Measurements from ENCODE around the gene MFAP4. TPM values are rescaled to one million over a fixed set of nuclear protein-coding genes. Genes with fewer than 3 reads are reported as not detected.

The MFAP4 gene
- total RNA-seq, 1 experiment from 2014 or later: not detected

DNA sequence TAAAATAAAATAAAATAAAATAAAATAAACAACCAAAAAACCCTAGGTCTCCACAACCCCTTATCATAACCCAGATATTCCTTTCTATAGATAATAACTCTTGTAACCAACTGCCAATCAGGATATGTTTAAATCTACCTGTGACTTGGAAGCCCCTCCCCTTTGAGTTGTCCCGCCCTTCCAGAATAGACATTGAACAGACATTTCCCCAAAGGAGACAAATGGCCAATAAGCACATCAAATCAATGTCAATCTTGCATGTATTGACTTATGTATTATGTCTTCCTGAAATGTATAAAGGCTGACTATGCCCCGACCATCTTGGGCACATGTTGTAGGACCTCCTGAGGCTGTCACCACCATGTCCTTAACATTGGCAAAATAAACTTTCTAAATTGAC lies 10.2 kb downstream of the MFAP4 start:
- Histone ChIP-seq H2AFZ (ENCODE audit: low read length) (peak overlapping the region; percentile 88), H3K79me2 (ENCODE audit: low read length) (peaks cover 38% of the 10 kb centered on the region), H3K4me1 (ENCODE audit: insufficient read depth, low read length) (peaks cover 15% of the 10 kb centered on the region), H3K9me2 (replicated peaks; ENCODE audit: low read length) (no peaks in the 10 kb centered on the region), H3F3A (ENCODE audit: low read length, unreplicated experiment) (no peaks in the 10 kb centered on the region), H3K9me3 (ENCODE audit: low read length) (no peaks in the 10 kb centered on the region), H4K20me1 (ENCODE audit: low read length) (no peaks in the 10 kb centered on the region), H3K27ac (ENCODE audit: low read length) (peak overlapping the region; percentile 84), H3K27me3 (ENCODE audit: low read length) (no peaks in the 10 kb centered on the region), H3K4me2 (ENCODE audit: low read length) (peak overlapping the region; percentile 92), H3K36me3 (ENCODE audit: low read depth, low read length) (peaks cover 18% of the 10 kb centered on the region), H3K4me3 (ENCODE audit: low read length) (peak overlapping the region; percentile 78), H3K9ac (ENCODE audit: low read length) (peak overlapping the region; percentile 87)
- POLR2A ChIA-PET (ENCODE audit: unreplicated experiment): interaction anchor here (0.6 to 1.2 kb wide), 2 partner anchors 14 to 392 kb away, joined by 3 to 13 read pairs; partner anchors contain the start of gene B9D1
- ATAC-seq: no peak
- TF ChIP-seq EZH2 (IDR thresholded peaks at IDR 0.05; ENCODE audit: low read length, unreplicated experiment) (no peak), EZH2phosphoT487 (IDR thresholded peaks at IDR 0.05; ENCODE audit: borderline replicate concordance, low read length) (no peak)
- TF ChIP-seq, protein P1, sequence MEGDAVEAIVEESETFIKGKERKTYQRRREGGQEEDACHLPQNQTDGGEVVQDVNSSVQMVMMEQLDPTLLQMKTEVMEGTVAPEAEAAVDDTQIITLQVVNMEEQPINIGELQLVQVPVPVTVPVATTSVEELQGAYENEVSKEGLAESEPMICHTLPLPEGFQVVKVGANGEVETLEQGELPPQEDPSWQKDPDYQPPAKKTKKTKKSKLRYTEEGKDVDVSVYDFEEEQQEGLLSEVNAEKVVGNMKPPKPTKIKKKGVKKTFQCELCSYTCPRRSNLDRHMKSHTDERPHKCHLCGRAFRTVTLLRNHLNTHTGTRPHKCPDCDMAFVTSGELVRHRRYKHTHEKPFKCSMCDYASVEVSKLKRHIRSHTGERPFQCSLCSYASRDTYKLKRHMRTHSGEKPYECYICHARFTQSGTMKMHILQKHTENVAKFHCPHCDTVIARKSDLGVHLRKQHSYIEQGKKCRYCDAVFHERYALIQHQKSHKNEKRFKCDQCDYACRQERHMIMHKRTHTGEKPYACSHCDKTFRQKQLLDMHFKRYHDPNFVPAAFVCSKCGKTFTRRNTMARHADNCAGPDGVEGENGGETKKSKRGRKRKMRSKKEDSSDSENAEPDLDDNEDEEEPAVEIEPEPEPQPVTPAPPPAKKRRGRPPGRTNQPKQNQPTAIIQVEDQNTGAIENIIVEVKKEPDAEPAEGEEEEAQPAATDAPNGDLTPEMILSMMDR (conservative IDR thresholded peaks at IDR 0.05; ENCODE audit: low read depth, low read length): no peak
- CTCF ChIA-PET: interaction anchor here (1.9 kb wide), 1 partner anchor 14 kb away, joined by 16 read pairs; the partner anchor contains the start of gene B9D1
- BruUV-seq (replicated peaks): no TSS peak
- peak; percentile 70 for DNase-seq
- intact Hi-C loops (cut with micrococcal nuclease): loop anchor here (1.0 to 5.0 kb wide), 2 partner anchors 14 to 130 kb away; no protein-coding TSS in a partner anchor

DNA sequence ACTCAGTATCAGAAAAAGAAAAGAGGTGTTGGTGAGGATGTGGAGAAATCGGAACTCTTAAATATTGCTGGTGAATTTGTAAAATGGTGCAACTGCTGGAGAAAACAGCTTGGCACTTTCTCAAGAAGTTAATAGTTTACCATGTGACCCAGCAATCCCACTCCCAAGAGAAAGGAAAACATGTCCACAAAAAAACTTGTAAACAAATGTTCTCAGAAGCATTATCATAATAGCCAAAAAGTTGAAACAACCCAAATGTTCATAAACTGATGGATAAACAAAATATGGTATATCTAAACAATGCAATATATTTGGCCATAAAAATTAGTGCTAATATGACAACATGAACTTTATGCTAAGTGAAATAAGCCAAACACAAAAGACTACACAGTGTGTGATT lies 11.3 kb downstream of the MFAP4 start:
- no peaks in the 10 kb centered on the region for H4K20me1 ChIP-seq (ENCODE audit: low read length)
- POLR2A ChIA-PET (ENCODE audit: unreplicated experiment): no interaction called here
- H3K9me3 ChIP-seq (ENCODE audit: low read length): no peaks in the 10 kb centered on the region
- H3K27ac ChIP-seq (ENCODE audit: low read length): no peak overlapping the region
- CTCF ChIA-PET: no interaction called here
- ATAC-seq (no peak), DNase-seq (no peak)
- H3K27me3 ChIP-seq (ENCODE audit: low read length): no peaks in the 10 kb centered on the region
- H3K36me3 ChIP-seq (ENCODE audit: low read depth, low read length): peaks cover 13% of the 10 kb centered on the region
- H3K9me2 ChIP-seq (replicated peaks; ENCODE audit: low read length): no peaks in the 10 kb centered on the region
- H3K9ac ChIP-seq (ENCODE audit: low read length): no peak overlapping the region
- no peak overlapping the region for H2AFZ ChIP-seq (ENCODE audit: low read length)
- TF ChIP-seq, protein P1 (conservative IDR thresholded peaks at IDR 0.05; ENCODE audit: low read depth, low read length): no peak
- TF ChIP-seq EZH2 (IDR thresholded peaks at IDR 0.05; ENCODE audit: low read length, unreplicated experiment): no peak
- TF ChIP-seq EZH2phosphoT487 (IDR thresholded peaks at IDR 0.05; ENCODE audit: borderline replicate concordance, low read length): no peak
- BruUV-seq (replicated peaks): no TSS peak
- no peak overlapping the region for H3K4me2 ChIP-seq (ENCODE audit: low read length)
- H3F3A ChIP-seq (ENCODE audit: low read length, unreplicated experiment): no peaks in the 10 kb centered on the region
- H3K79me2 ChIP-seq (ENCODE audit: low read length): peaks cover 33% of the 10 kb centered on the region
- intact Hi-C loops (cut with micrococcal nuclease): loop anchor here (5.0 kb wide), 1 partner anchor 132 kb away; no protein-coding TSS in a partner anchor
- H3K4me1 ChIP-seq (ENCODE audit: insufficient read depth, low read length): peaks cover 15% of the 10 kb centered on the region
- H3K4me3 ChIP-seq (ENCODE audit: low read length): no peak overlapping the region

DNA sequence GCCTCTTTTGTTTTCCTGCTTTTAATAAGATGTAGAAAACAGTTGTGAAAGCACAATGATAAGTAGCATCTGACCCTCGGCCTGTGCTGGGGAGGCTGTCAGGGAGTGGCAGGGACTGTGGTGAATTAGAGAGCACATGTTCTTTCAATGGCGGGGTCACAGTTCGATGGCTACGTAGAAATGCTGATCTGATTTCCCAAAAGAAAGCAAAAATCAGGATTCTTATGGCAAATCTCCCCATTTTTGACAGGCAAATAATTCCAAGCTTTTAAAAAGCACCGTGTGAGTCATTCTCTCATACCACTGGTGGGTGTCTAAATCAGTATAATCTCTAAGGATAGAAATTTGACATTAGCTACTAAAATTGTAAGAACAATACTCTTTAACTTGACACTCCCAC lies 12.9 kb downstream of the MFAP4 start:
- CTCF ChIA-PET: interaction anchor here (0.8 kb wide), 1 partner anchor 11 kb away, joined by 3 read pairs; the partner anchor contains the start of gene B9D1

More for the DNA sequence above, 12.9 kb downstream of the MFAP4 start:
- no peaks in the 10 kb centered on the region for H4K20me1 ChIP-seq (ENCODE audit: low read length)
- no peaks in the 10 kb centered on the region for H3K27me3 ChIP-seq (ENCODE audit: low read length)
- peaks cover 17% of the 10 kb centered on the region for H3K79me2 ChIP-seq (ENCODE audit: low read length)
- no peaks in the 10 kb centered on the region for H3F3A ChIP-seq (ENCODE audit: low read length, unreplicated experiment)
- no peak overlapping the region for H3K27ac ChIP-seq (ENCODE audit: low read length)
- intact Hi-C loops (cut with micrococcal nuclease): no loop called here
- H3K36me3 ChIP-seq (ENCODE audit: low read depth, low read length): no peaks in the 10 kb centered on the region
- DNase-seq (no peak), ATAC-seq (no peak)
- no peak overlapping the region for H3K4me2 ChIP-seq (ENCODE audit: low read length)
- no TSS peak for BruUV-seq (replicated peaks)
- no peaks in the 10 kb centered on the region for H3K9me3 ChIP-seq (ENCODE audit: low read length)
- POLR2A ChIA-PET (ENCODE audit: unreplicated experiment): no interaction called here
- H3K4me1 ChIP-seq (ENCODE audit: insufficient read depth, low read length): peaks cover 14% of the 10 kb centered on the region
- H2AFZ ChIP-seq (ENCODE audit: low read length): no peak overlapping the region
- no peaks in the 10 kb centered on the region for H3K9me2 ChIP-seq (replicated peaks; ENCODE audit: low read length)
- no peak overlapping the region for H3K4me3 ChIP-seq (ENCODE audit: low read length)
- no peak overlapping the region for H3K9ac ChIP-seq (ENCODE audit: low read length)
- no peak for TF ChIP-seq EZH2 (IDR thresholded peaks at IDR 0.05; ENCODE audit: low read length, unreplicated experiment)
- TF ChIP-seq EZH2phosphoT487 (IDR thresholded peaks at IDR 0.05; ENCODE audit: borderline replicate concordance, low read length): no peak
- TF ChIP-seq, protein P1 (conservative IDR thresholded peaks at IDR 0.05; ENCODE audit: low read depth, low read length): no peak
